HG02970 (cell line): ENCODE measurements around the gene BICDL1.

Experiments
- ATAC-seq: cut with Tn5 transposase; IDR thresholded peaks from one replicate; pipeline ENCODE4 v1.9.1; 2021; ENCODE audit warnings: mild to moderate bottlenecking, moderate library complexity, moderate number of reproducible peaks; ENCODE audit not compliant: unreplicated experiment, low FRiP score

BICDL1 gene

GRCh38 chr12:120051535-120051934 is 62.5 kb downstream of the BICDL1 start:
- ATAC-seq, result no peak

GRCh38 chr12:120054293-120054692 is 65.3 kb downstream of the BICDL1 start:
- ATAC-seq, result no peak

GRCh38 chr12:120055231-120056000 is 66.4 kb downstream of the BICDL1 start:
- no peak for ATAC-seq

GRCh38 chr12:120056739-120057138 is 67.7 kb downstream of the BICDL1 start:
- ATAC-seq, result no peak

- ATAC-seq, result no peak
Measured at GRCh38 chr12:120060196-120060595, 71.2 kb downstream of the BICDL1 start.

GRCh38 chr12:120060717-120061116 is 71.7 kb downstream of the BICDL1 start:
- no peak for ATAC-seq

GRCh38 chr12:120061575-120062214 is 72.7 kb downstream of the BICDL1 start:
- no peak for ATAC-seq

GRCh38 chr12:120062976-120063579 is 74.0 kb downstream of the BICDL1 start:
- ATAC-seq, result no peak

- no peak for ATAC-seq
Measured at GRCh38 chr12:120064054-120064940, 75.3 kb downstream of the BICDL1 start.

- ATAC-seq, result no peak
Measured at GRCh38 chr12:120065472-120065871, 76.4 kb downstream of the BICDL1 start.

GRCh38 chr12:120066341-120066740 is 77.3 kb downstream of the BICDL1 start:
- no peak for ATAC-seq

GRCh38 chr12:120067084-120067869 is 78.2 kb downstream of the BICDL1 start:
- no peak for ATAC-seq

- no peak for ATAC-seq
Measured at GRCh38 chr12:120067901-120068300, 78.9 kb downstream of the BICDL1 start.

GRCh38 chr12:120069278-120069677 is 80.2 kb downstream of the BICDL1 start:
- no peak for ATAC-seq

GRCh38 chr12:120071493-120072020 is 82.5 kb downstream of the BICDL1 start:
- no peak for ATAC-seq

GRCh38 chr12:120072472-120073249 is 83.6 kb downstream of the BICDL1 start:
- no peak for ATAC-seq

GRCh38 chr12:120075034-120075616 is 86.1 kb downstream of the BICDL1 start:
- no peak for ATAC-seq

GRCh38 chr12:120076651-120077050 is 87.6 kb downstream of the BICDL1 start:
- no peak for ATAC-seq

GRCh38 chr12:120077260-120077659 is 88.2 kb downstream of the BICDL1 start:
- no peak for ATAC-seq
